Trophoblast cell (in vitro differentiated cells and primary cell): ENCODE measurements around the gene RPS6KA3.

Source experiments
- DNase-seq, 2 donors: peaks; one replicate each; pipeline ENCODE4 v3.0.0-alpha.2; 2016
- H2AFZ ChIP-seq: 2 replicates; pipeline ENCODE4 v1.6.1; 2013; ENCODE audit warnings: low read length, moderate library complexity, mild to moderate bottlenecking; ENCODE audit not compliant: insufficient read depth, poor library complexity
- H2AK5ac ChIP-seq: 2 replicates; pipeline ENCODE4 v1.6.1; 2013; ENCODE audit warnings: mild to moderate bottlenecking, low read length
- H2BK120ac ChIP-seq: 2 replicates; pipeline ENCODE4 v1.6.1; 2013; ENCODE audit warnings: low read length, mild to moderate bottlenecking, moderate library complexity; ENCODE audit not compliant: insufficient read depth, poor library complexity
- H2BK12ac ChIP-seq: 2 replicates; pipeline ENCODE4 v1.6.1; 2013; ENCODE audit warnings: mild to moderate bottlenecking, low read length, moderate library complexity
- H2BK5ac ChIP-seq: 2 replicates; pipeline ENCODE4 v1.6.1; 2013; ENCODE audit warnings: low read length, low read depth, moderate library complexity, mild to moderate bottlenecking; ENCODE audit not compliant: poor library complexity
- H3K14ac ChIP-seq: 2 replicates; pipeline ENCODE4 v1.6.1; 2013; ENCODE audit warnings: mild to moderate bottlenecking, low read length
- H3K18ac ChIP-seq: 2 replicates; pipeline ENCODE4 v1.6.1; 2013; ENCODE audit warnings: mild to moderate bottlenecking, low read length
- H3K23ac ChIP-seq: 2 replicates; pipeline ENCODE4 v1.6.1; 2013; ENCODE audit warnings: low read length
- H3K27ac ChIP-seq: 2 replicates; pipeline ENCODE4 v1.5.1; 2013; ENCODE audit warnings: low read depth, mild to moderate bottlenecking, inconsistent platforms, low read length, moderate library complexity
- H3K27me3 ChIP-seq: 2 replicates; pipeline ENCODE4 v1.6.1; 2013; ENCODE audit warnings: inconsistent platforms, mild to moderate bottlenecking, low read length, moderate library complexity; ENCODE audit not compliant: insufficient read depth
- H3K36me3 ChIP-seq, 2 experiments: 1 replicate in 1 of 2; 2 replicates in 1 of 2; pipeline ENCODE4 v1.6.1; 2013; ENCODE audit warnings: low read length in 2 of 2, mild to moderate bottlenecking in 2 of 2, moderate library complexity in 1 of 2; ENCODE audit not compliant: insufficient read depth in 2 of 2, control insufficient read depth in 1 of 2
- H3K4ac ChIP-seq: 2 replicates; pipeline ENCODE4 v1.6.1; 2013; ENCODE audit warnings: low read depth, mild to moderate bottlenecking, low read length, moderate library complexity
- H3K4me1 ChIP-seq, 2 experiments: 1 replicate in 1 of 2; 2 replicates in 1 of 2; pipeline ENCODE4 v1.6.1; 2013; ENCODE audit warnings: low read length in 2 of 2, mild to moderate bottlenecking in 2 of 2, moderate library complexity in 1 of 2; ENCODE audit not compliant: insufficient read depth in 2 of 2, control insufficient read depth in 1 of 2
- H3K4me2 ChIP-seq: 2 replicates; pipeline ENCODE4 v1.6.1; 2013; ENCODE audit warnings: inconsistent platforms, mild to moderate bottlenecking, low read length, moderate library complexity
- H3K4me3 ChIP-seq: 2 replicates; pipeline ENCODE4 v1.5.1; 2013; ENCODE audit warnings: mild to moderate bottlenecking, low read depth, low read length, inconsistent platforms
- H3K79me1 ChIP-seq: one replicate; pipeline ENCODE4 v1.6.1; 2013; ENCODE audit warnings: low read length
- H3K79me2 ChIP-seq: 2 replicates; pipeline ENCODE4 v1.6.1; 2013; ENCODE audit warnings: low read length, mild to moderate bottlenecking; ENCODE audit not compliant: control insufficient read depth, insufficient read depth, poor library complexity
- H3K9ac ChIP-seq: 2 replicates; pipeline ENCODE4 v1.6.1; 2013; ENCODE audit warnings: mild to moderate bottlenecking, low read length
- H3K9me3 ChIP-seq: 2 replicates; pipeline ENCODE4 v1.6.1; 2013; ENCODE audit warnings: low read depth, mild to moderate bottlenecking, control low read depth, inconsistent platforms, low read length; ENCODE audit not compliant: insufficient read depth
- H4K12ac ChIP-seq: 2 replicates; pipeline ENCODE4 v1.6.1; 2013; ENCODE audit warnings: low read depth, mild to moderate bottlenecking, low read length, moderate library complexity
- H4K8ac ChIP-seq: 2 replicates; pipeline ENCODE4 v1.6.1; 2013; ENCODE audit warnings: low read depth, mild to moderate bottlenecking, low read length, moderate library complexity
- H4K91ac ChIP-seq: one replicate; pipeline ENCODE4 v1.6.1; 2013; ENCODE audit warnings: low read depth, mild to moderate bottlenecking, low read length, moderate library complexity
- WGBS: extraction: QIAGEN DNeasy Blood & Tissue Kit; methylation state at CpG from one replicate; pipeline ENCODE4 v1.1.7; 2013; ENCODE audit warnings: missing lambda C conversion rate; ENCODE audit not compliant: insufficient read length, insufficient coverage; ENCODE audit errors: extremely low coverage; 5-methylcytosine and 5-hydroxymethylcytosine counted together

RPS6KA3 gene

DNA sequence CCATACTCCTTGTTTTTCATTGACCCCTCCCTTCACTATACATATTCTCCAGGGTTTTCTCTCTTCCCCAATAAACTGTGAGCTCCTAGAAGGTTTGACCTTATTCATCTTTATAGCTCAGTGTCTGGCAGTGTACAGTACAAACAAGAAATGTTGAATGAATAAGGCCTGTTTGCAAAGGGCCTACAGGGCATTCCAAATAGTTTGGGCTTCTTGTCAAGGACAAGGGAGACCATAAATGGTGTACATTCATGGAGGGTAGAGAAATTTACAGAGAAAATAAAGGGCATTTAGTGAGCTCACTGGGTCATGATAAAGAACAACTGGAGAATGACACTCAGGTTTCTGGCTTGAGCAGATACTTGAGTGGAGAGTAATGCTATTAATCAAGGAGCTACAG, 77.5 kb downstream of the RPS6KA3 start:
- Histone ChIP-seq H3K4me1 (no peaks in the 10 kb centered on the region), H2AFZ (no peak overlapping the region), H3K36me3 (peaks cover 1 to 12% of the 10 kb centered on the region in 2 experiments), H4K12ac (no peak overlapping the region), H3K23ac (no peak overlapping the region), H2BK12ac (no peak overlapping the region), H3K4ac (no peak overlapping the region), H3K79me2 (no peaks in the 10 kb centered on the region), H3K27me3 (no peaks in the 10 kb centered on the region), H3K9ac (no peak overlapping the region), H2BK120ac (no peak overlapping the region), H4K8ac (no peak overlapping the region), H3K14ac (no peak overlapping the region), H3K79me1 (no peaks in the 10 kb centered on the region), H3K4me3 (no peak overlapping the region), H3K18ac (no peak overlapping the region), H2BK5ac (no peak overlapping the region), H3K27ac (no peak overlapping the region), H2AK5ac (no peak overlapping the region), H3K9me3 (no peaks in the 10 kb centered on the region), H4K91ac (no peak overlapping the region), H3K4me2 (no peak overlapping the region)
- DNase-seq, result no peak

DNA sequence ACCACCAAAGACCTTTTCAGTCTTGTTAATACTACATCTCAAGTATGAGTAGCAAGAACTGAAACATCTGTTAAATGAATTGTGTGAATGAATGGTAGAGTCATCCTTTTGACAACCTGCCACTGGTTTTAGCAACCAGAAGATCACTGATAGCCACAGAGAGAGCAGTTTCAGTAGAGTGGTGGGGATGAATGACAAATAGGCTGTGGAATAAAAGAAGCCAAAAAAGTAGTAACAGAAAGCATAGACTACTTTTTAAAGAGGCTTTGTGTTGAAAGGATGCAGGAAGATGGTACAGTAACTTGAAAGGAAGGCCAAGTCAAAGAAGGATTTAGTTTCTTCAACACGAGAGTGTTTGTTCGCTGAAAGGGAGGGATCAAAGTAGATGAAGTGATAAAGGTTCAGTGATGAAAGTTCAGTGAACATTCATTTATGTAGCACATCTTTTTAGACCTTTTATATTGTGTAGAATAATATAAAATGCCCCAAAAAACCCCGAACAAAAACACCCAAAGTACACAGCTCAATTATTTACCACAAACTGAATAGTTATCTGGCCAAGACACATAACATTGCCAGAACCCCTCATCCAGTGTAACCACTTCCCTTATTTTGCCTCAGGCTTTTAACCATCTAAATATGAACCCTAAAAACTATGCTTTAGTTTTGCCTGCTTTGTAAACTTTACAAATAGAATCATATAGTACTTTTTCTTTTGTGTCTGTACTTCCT, 84.9 kb downstream of the RPS6KA3 start:
- no peak overlapping the region for H3K4me2 ChIP-seq
- no CpG with 5 or more reads among the region's 3 CpGs for WGBS
- no peak overlapping the region for H4K12ac ChIP-seq
- peaks cover 1 to 5% of the 10 kb centered on the region in 2 experiments for H3K36me3 ChIP-seq
- no peak overlapping the region for H3K23ac ChIP-seq
- H3K4me1 ChIP-seq, result no peaks in the 10 kb centered on the region
- no peak overlapping the region for H2BK5ac ChIP-seq
- H3K79me2 ChIP-seq, result no peaks in the 10 kb centered on the region
- H4K8ac ChIP-seq, result no peak overlapping the region
- H3K18ac ChIP-seq, result no peak overlapping the region
- no peak overlapping the region for H3K4me3 ChIP-seq
- H3K27me3 ChIP-seq, result no peaks in the 10 kb centered on the region
- H3K9me3 ChIP-seq, result no peaks in the 10 kb centered on the region
- no peak overlapping the region for H3K4ac ChIP-seq
- no peak overlapping the region for H3K14ac ChIP-seq
- no peak overlapping the region for H3K27ac ChIP-seq
- H2BK12ac ChIP-seq, result no peak overlapping the region
- DNase-seq, result no peak
- H2AK5ac ChIP-seq, result no peak overlapping the region
- no peak overlapping the region for H4K91ac ChIP-seq
- H3K9ac ChIP-seq, result no peak overlapping the region
- no peak overlapping the region for H2BK120ac ChIP-seq
- no peak overlapping the region for H2AFZ ChIP-seq
- H3K79me1 ChIP-seq, result no peaks in the 10 kb centered on the region

GRCh38 chrX:20177093-20177492, 89.6 kb downstream of the RPS6KA3 start:
- Histone ChIP-seq H3K4ac (no peak overlapping the region), H3K23ac (no peak overlapping the region), H4K91ac (no peak overlapping the region), H3K18ac (no peak overlapping the region), H3K9me3 (no peaks in the 10 kb centered on the region), H2BK12ac (no peak overlapping the region), H2BK5ac (no peak overlapping the region), H3K79me2 (no peaks in the 10 kb centered on the region), H2AFZ (no peak overlapping the region), H3K9ac (no peak overlapping the region), H2BK120ac (no peak overlapping the region), H4K12ac (no peak overlapping the region), H3K36me3 (peaks cover 5 to 6% of the 10 kb centered on the region in 2 experiments), H3K14ac (no peak overlapping the region), H3K4me2 (no peak overlapping the region), H2AK5ac (no peak overlapping the region), H3K4me1 (no peaks in the 10 kb centered on the region), H3K27me3 (no peaks in the 10 kb centered on the region), H3K27ac (no peak overlapping the region), H4K8ac (no peak overlapping the region), H3K4me3 (no peak overlapping the region), H3K79me1 (no peaks in the 10 kb centered on the region)
- DNase-seq, result no peak

- Histone ChIP-seq H3K27me3 (no peaks in the 10 kb centered on the region), H3K4me3 (no peak overlapping the region), H2BK5ac (no peak overlapping the region), H3K79me1 (no peaks in the 10 kb centered on the region), H2AFZ (no peak overlapping the region), H3K9ac (no peak overlapping the region), H3K4me2 (no peak overlapping the region), H3K9me3 (no peaks in the 10 kb centered on the region), H3K18ac (no peak overlapping the region), H3K4me1 (no peaks in the 10 kb centered on the region), H2BK120ac (no peak overlapping the region), H2AK5ac (no peak overlapping the region), H4K91ac (no peak overlapping the region), H3K27ac (no peak overlapping the region), H3K36me3 (peaks cover 7% of the 10 kb centered on the region in 2 experiments), H3K14ac (no peak overlapping the region), H4K12ac (no peak overlapping the region), H3K23ac (no peak overlapping the region), H2BK12ac (no peak overlapping the region), H3K4ac (no peak overlapping the region), H4K8ac (no peak overlapping the region), H3K79me2 (no peaks in the 10 kb centered on the region)
- no CpG with 5 or more reads among the region's 2 CpGs for WGBS
- no peak for DNase-seq
Measured at GRCh38 chrX:20173856-20174255, 92.9 kb downstream of the RPS6KA3 start.
